C4-2B (cell line): ENCODE data around the gene METTL25B.

Experiments used
- CTCF ChIP-seq: fragments of 450-650 bp; conservative IDR thresholded peaks from 2 replicates; pipeline ENCODE4 v1.5.1; 2017; ENCODE audit warnings: mild to moderate bottlenecking
- ZFX ChIP-seq: fragments of 450-650 bp; IDR thresholded peaks from 2 replicates; pipeline ENCODE4 v1.6.1; 2017

- TF ChIP-seq CTCF, result no peak
- TF ChIP-seq ZFX, result no peak
Observed at GRCh38 chr1:156775799-156776198, 47.5 kb downstream of the METTL25B start.
